Astrocyte (in vitro differentiated cells and primary cell): ENCODE data around the gene CORIN.

ENCODE experiments used
- CTCF ChIP-seq: IDR thresholded peaks from 2 replicates; pipeline ENCODE4 v1.5.1; 2011; ENCODE audit warnings: low read depth, mild to moderate bottlenecking, inconsistent platforms, low read length, moderate library complexity; ENCODE audit not compliant: insufficient read depth
- EZH2 ChIP-seq: IDR thresholded peaks from 2 replicates; pipeline ENCODE4 v1.6.1; 2012; ENCODE audit warnings: mild to moderate bottlenecking, low read length, inconsistent platforms; ENCODE audit not compliant: insufficient read depth

GRCh38 chr4:47646372-47646771 lies 191.5 kb downstream of the CORIN start:
- TF ChIP-seq CTCF (no peak), EZH2 (no peak)
